ENCODE data around the gene JAKMIP1. TPM values are rescaled to one million over a fixed set of nuclear protein-coding genes. Genes with fewer than 3 reads are reported as not detected.

Gene JAKMIP1
- under 1 TPM in 3 of 10 donors, not detected in 7; 0.15 to 0.46 (median 0.16) TPM for polyA plus RNA-seq (ENCODE audit: insufficient read length in 10 of 10)
- long read RNA-seq, donor 1, result 0 reads
- long read RNA-seq, donor 2, result 0 reads
- long read RNA-seq, donor 3, result 0 reads
- long read RNA-seq, donor 4, result 0 reads
- long read RNA-seq, donor 5, result 0 reads
- long read RNA-seq, donor 6, result 0 reads
- long read RNA-seq, donor 7, result 0 reads
- long read RNA-seq, donor 8, result 0 reads
- long read RNA-seq, donor 9, result 0 reads

DNA sequence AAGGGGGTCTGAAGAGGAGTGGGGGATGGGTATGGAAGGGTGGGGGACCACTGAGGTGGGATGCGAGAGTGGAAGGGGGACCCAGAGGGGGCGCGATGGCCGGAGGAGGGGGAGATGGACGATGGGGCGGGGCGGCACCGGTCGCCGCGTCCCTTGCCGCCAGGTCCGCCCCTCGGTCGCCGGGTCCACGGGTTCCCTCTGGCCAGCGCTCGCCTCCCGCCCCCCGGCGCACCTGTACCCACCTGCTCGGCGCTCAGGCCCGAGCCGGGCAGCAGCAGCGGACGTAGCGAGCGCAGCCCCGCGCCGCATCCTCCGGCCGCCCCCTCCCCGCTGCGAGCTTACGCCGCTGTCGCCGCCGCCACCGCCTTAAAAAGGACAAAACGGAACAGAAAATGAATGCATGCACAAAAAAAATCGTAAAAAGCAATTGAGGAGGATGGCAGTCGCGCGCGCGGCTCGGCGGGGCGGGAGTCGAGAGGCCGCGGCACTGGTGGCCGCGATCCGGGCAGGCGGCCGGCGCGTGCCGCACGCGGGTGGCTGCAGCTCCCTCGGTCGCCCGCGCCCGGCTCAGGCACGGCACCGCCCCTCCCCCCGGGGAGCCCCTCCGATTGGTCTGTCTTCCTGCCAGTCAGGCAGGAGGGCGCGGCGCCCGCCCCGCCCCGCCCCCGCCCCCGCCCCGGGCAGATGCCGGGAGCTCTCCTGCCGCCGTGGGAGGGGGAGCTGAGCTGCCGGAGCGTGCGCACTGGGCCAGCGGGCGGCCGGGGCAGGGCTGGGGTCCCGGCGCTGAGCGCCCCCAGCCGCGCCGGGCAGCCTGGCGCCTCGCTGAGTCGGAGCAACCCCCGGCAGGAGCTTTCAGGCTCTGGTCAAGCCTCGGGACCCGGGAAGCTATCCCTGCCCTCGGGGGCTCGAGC, at the start of gene JAKMIP1:
TSS of gene JAKMIP1 (minus strand) at position 539 of the 911 bp plus-strand sequence. CDS start 87,699 bp downstream, outside the sequence.
- peak; percentile 50 to 69 (median 51) for DNase-seq

DNA sequence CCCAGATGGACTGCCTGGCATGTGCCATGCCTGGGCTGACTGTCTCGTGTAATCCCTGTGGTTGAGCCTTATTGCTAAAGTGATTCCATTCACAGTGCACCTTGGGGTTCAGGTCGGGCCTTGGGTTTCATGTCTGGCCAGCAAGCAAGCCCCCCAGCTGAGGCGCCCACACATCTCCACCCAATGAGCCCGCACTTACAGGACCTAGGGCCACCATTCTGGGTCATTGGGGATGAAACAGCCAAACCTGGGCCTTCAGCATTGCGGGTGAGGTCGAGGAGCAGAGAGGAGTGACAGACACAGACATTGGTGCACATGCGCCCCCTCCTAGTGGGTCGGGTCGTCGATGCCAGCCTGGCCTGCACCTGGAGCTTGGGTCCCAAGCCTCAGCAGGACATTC, 48.0 kb upstream of the JAKMIP1 start:
- no peak for DNase-seq

DNA sequence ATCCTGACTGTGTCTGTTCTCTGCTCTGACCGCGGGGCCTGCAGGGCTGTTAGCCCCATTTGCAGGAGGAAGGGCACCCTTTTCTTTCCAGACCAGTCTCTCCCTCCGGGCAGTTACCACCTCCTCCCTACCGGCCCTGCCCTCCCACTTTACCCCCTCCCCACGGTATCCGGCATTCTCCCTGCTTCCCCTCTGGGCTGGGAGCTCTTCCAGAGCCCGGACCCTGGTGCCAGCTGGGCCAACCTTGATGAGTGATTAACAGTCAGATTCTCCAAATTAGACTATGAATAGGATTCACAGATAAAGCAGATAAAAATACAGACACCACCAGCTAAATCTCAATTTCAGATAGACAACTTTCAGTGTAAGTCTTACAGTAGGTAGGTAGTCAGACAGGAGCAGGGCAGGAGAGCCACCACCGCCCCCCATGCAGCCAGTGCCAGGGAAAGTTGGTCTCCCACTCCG, 45.9 kb upstream of the JAKMIP1 start:
- DNase-seq, result no peak

DNA sequence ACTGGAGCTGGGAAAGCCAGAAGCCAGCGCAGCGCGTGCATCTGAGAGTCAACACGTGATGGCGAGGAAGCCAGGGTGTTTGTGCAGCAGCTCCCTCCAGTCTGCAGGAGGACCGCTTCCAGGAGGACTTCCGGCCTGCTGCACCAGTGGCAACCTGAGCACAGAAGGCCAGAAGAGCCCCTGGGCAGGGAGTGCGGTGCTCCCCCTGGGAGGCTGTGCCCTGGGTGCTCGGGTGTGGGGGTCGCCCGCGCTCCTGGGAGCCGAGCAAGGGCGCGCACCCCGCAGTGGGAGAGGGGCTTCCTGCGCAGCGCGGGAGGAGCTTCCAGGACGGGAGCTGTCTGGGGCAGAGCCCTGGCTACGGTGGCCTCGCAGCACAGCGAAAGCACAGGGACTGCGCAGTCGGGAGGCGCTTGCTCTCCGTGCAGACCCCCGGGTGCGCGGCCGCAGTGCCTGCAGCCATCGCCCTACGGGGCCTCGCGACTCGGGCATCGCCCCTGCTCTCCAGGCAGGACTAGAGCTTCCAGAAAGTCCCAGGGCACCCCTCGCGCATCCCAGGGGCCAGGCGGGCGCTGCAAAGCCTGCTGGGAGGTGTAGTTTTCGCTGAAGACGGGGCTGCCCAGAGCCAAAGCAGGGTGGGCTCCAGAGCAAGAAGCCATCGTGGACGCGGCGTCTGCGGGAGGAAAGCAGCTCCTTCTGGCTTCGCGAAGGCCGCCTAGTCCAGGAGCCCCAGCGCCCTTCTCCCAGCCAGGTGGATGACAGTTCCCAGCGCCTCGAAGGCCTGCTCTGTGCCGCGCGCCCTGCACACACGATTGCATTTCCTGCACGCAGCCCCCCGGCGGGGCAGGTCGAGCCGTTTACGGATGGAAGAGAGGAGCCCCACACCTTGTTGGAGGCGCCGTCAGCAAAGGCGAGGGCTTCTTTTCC, 45.2 kb upstream of the JAKMIP1 start:
- DNase-seq, result peak in 1 of 3 donors; percentile 36

DNA sequence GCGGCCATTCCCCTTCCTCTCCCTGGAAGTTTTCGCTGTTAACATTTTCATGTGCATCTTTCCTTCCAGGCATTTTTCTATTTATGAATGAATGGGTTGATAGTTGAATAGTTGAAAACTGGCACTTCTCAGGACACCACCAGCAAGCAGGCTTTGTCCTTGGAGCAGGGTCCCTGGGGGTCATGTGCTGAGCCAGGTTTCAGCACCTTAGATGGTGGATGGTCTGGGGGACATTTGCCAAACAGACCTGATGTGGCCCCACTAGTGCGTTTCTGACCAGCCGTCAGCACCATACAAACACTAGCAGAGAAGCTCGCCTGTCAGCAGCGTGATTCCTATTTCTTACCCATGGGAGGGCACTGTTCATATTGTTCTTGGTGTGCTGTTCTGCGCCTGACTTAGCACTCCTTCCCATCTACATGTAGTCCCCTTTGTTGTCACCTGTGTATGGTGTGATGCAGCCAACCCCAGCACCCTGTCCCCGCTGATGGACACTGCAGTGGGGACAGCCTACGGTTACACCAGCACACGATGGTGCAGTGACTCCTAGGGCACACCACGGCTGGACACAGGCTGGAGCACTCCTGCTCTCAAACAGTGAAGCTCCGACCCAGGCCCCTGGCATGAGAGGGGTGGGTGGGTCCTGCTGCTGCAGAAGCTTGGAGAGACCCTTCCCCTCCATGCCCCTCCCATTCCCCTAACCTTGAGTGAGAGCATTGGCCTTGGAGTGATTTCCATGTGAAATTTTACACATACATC, 42.1 kb upstream of the JAKMIP1 start:
- DNase-seq, result no peak

DNA sequence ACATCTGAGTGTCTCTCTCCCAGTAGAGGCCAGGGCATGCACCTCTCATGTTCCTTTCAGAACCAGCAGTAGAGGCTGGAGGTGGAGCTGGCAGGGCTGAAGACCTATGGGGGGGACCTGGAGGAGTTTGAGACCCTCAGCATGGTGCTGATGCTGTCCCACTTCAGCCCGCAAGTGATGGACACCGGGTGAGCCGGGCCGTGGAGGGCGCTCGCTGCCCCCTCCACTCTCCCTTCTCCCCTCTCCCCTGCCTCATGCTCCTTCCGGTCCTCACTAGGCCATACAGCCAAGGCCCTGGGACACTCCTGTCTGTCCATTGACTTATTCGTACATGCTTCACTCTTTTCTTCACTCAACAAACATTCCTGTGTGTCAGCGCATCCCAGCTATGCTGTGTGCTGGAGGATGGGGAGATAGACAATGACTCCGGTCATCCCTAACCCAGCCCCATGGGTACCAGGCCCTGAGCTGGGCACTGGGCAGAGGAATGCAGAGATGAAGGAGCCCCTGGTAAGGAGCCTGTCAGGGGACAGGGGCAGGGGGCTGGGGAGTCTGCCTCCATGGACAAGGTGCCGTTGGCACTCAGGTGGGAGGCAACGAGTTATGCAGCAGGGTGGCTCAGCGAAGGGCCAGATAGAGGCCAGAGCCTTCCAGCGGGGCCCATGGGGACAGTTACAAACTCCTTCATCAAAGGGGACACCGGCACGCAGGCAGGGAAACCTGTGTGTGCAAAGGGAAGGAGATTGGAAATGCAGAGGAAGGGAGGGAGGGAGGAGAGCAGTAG, 40.9 kb upstream of the JAKMIP1 start:
- no peak for DNase-seq

DNA sequence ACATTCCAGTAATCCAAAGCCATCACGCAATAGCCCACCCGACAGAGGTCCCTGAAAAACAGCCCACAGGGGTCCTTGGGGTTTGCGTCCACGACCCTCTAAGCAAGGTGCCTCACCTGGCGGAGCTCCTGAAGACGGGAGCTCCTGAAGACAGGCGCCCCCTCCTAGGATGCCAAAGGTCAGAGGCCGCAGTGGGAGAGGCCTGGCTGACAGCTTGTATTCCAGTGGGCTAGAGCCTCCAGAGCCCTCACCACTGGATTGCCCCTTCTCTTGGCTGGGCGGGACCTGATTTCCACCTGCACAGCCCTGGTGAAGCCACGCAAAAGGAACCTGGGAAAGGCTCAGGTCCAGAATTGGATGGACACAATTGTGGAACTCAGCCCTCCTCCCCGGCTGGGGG, 39.6 kb upstream of the JAKMIP1 start:
- no peak for DNase-seq

DNA sequence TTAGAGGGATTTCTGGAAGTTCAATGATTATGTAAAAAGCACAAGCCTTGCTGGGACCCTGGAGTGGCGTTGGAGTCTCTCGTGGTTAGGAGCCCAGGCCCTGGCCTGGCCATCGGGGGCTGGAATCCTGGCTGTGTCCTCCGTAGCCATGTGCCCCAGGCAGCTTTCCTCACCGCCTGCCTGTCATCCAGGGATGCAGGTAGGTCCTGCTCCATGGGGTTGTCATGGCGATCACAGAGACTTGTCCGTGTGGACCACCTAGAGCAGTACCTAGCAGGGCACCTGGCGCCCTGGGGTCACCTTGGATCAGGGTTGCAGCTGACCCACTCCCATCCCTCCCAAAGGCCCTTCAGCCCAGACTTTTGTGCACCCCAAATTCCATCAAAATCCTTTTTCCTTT, 39.1 kb upstream of the JAKMIP1 start:
- DNase-seq, result no peak

DNA sequence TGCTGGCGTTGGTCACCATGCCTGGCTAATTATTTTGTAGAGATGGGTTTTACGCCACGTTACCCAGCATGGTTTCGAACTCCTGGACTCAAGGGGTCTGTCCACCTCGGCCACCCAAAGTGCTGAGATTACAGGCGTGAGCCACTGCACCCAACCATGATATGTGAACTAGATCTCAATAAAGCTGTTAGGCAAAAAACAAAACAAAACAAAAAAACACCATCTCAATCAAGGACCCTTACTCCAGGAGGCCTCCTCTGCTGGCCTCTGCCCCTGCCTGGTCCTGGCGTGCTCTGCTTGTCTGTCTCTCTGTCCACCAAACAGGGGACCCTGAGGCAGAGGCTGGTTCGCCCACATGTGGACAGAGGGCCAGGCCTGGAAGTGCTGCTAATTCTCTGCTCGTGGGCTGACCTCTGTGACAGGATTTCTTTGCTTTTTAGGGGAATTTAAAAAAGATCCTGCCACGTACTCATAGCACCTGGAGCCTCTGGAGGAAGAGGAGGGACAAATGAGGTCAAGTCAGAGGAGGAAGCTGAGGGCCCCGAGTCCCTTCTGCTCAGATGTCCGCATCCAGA, 36.6 kb upstream of the JAKMIP1 start:
- no peak for DNase-seq

DNA sequence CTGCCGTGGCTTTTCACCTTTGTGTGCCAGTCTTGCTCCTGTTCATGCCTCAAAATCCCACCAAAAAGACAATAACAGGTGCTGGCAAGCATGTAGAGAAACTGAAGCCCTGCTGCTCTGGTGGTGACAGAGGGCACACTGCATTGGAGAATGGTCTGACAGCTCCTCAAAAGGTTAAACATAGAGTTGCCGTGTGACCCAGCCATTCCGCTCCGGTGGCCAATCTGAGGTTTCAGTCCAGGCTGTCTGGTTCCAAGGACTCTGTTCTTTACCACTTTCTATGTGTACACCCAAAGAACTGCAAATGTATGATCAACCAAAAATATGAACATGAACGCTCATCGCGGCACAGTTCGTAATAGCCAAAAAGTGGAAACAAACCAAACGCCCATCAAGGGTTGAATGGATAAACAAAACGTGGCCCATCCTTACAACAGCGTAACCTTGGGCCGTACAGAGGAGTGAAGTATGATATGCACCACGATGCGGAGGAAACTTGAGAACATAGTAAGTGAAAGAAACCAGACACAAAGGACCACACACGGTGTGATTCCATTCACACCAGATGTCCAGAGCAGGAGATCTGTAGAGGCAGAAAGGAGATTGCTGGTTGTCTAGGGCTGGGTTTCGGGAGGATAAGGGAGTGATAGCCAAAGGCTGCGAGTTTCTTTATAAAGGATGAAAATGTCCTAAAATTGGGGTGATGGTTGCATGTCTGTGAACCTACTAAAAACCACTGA, 35.7 kb upstream of the JAKMIP1 start:
- no peak for DNase-seq

DNA sequence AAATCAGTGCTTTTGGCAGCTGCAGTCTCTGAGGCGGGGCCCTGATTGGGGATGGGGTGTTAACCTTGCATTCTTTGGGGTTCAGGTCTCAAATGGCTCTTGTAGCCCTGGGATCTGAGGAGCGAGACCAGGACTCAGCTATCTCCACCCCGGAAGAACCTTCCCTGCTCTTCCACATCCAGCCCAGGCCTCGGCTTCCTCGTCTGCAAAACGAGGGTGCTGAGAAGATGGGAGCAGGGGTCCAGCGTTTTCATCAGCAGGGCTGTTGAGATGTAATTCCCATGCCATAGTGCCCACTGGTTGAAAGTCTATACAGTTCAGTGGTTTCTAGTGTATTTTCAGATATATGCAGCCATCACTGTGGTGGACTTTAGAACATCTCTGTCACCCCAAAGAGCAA, 34.7 kb upstream of the JAKMIP1 start:
- no peak for DNase-seq

DNA sequence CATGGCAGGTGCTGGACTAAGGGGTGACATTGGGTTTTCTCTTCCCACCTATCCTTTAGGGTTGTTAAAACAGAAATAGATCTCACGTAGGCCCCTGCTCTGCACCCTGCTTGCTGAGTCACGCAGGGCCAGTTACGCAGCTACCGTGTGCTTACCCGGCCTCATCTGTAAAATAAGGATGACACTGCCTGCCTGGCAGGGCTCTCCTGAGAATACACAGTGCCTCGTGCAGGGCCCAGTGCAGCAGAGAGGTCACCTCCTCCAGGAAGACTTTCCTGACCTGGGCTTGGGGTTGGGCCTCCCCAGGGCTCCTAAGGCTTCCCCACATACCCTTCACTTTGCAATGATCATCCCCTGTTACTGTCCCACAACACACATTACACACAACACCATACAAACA, 33.6 kb upstream of the JAKMIP1 start:
- DNase-seq, result no peak

DNA sequence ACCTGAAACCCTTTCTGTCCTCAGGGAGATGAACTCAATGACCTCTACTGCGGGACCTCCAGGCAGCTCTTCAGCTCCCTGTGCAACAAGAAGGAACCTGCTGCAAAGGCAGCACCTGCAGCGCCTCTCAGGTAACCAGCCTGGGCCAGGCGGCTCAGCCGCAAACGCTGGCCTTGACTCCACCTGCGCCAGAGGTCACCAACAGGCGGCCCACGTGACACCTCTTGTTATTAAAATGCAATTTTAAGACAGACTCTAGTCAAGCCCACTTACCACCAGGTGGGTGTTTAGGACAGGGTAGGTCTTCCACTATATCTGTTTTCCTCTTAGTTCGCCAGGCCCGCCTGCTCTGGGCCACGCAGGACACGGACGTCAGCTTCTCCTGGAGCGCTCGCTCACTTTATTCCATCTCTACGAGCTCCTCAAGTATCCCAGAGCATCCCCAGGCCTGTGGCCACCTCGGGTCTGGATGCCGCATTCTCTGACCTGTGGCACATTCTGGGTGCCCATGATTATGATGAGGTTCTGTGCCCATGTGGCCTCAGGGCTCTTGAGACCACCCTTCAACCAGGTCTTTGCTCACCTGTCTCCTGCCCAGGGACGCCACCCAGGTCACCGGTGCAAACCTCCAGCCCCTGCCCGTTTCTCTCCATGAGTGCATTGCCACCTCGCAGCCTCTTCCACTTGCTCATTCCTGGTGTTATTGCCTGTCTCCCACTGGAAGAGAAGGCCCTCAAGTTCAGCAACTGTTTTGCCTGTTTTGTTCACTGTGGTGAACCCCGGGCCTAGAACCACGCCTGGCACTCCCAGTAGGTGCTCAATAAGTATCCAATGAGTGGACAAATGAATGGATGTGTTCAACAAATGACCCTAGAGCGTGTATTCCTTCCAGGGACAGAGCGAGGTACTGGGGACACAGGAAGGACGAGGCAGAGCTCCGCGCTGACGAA, 32.8 kb upstream of the JAKMIP1 start:
- no peak for DNase-seq

DNA sequence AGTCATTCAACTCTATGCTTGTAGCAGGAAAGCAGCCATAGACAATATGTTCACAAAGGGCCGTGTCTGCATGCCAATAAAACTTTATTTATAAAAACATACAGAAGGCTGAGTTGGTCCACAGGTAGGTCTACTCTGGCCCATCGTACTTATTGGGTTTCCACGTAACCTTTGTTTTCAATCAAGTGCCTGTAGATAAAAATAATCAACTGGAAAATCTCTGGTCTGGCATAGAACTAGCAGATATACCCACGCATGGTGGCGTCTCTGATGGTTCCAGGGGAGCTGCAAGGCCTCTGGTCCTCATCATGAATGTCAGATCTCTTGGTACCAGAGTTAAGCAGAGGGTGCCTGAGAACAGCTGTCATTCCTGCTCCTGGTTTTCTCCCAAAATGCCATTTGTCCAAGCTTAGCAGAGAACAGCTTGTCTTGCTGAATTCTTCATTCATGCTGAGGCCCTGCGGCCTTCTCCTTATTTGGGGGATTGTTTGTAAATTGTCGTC, 31.4 kb upstream of the JAKMIP1 start:
- DNase-seq, result no peak

DNA sequence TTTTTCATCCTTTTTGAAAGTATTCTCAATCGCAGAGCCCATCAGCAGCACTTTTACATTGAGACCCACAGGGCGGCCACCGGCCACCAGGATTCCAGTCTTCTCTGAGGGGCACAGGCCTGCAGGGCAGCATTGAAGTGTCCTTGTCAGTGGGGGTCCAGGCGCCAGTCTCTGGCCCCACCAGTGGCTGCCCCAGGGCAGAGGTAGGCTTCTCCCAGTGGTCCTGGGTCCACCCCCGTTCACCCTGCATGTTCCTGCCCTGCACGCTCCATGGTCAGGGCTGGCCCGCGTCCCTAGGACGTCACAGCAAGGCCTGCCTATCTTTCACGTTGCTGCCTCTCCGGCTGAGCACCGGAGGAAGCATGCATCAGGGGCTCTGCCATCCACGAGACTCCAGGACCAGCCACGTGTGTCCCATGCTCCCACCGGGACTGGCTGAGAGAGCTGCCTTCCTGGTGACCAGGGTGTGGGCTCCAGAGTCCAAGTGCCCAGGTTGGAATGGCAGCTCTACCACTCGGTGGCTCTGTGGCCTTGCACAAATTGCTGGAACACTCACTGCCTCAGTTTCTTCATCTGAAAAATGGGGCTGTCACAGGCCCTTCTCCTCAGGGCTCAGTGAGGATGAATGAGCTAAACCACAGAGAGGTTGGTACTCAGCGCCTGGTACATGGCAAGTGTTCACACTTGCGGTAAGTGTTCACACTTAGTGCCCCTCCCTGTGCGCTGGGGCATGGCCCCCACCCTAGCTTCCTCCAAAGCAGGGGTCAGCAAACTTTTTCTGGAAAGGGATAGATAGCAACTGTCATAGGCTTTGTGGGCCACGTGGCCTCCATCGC, 30.7 kb upstream of the JAKMIP1 start:
- DNase-seq, result no peak

DNA sequence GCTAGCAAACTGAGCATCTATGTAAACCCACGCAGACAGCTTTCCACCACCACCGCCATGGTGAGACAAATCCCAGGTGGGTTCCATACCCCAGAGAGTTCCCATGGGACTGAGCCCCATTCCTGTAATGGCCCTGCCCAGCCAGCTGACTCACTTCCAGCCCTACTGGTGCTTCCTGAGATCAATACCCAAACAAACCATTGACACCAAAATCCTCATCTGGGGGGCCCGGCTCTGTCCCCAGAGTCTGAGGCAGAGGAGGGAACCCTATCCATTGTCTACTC, 30.1 kb upstream of the JAKMIP1 start:
- no peak for DNase-seq
